HCT116 (cell line): Measurements from ENCODE around the gene CT45A10. TPM values are rescaled to one million over a fixed set of nuclear protein-coding genes. Genes with fewer than 3 reads are reported as not detected.

Experiments
- ATAC-seq: fragments of 200-7000 bp; cut with Tn5 transposase; 2 replicates; pipeline ENCODE4 v1.9.1; 2020; ENCODE audit warnings: mild to moderate bottlenecking, moderate library complexity
- BruUV-seq: library from RNA; stranded (reverse); fragments of 400-500 nt; replicated peaks from 2 replicates; lab custom pipeline; 2021; lab: Mats Ljungman, UMichigan
- CTCF ChIA-PET: fragments of 300-600 bp; sonication (Branson Sonifier 250); formaldehyde crosslinking; loops from one replicate; lab custom pipeline; 2021; ENCODE audit warnings: antibody characterized with exemption; lab: Charles Lee
- POLR2A ChIA-PET: fragments of 300-600, 350-600 bp; sonication (Branson Sonifier 250); formaldehyde crosslinking; loops from one replicate; lab custom pipeline; 2021; ENCODE audit warnings: antibody characterized with exemption; lab: Charles Lee
- RAD21 ChIA-PET, 2 experiments: fragments of 300-600 bp; sonication (Branson Sonifier 250); formaldehyde crosslinking; loops; one replicate each; lab custom pipeline; 2023; ENCODE audit warnings: low total read pairs in 2 of 2; ENCODE audit not compliant: uncharacterized antibody in 2 of 2, unreplicated experiment in 2 of 2, low non-redundant PET in 1 of 2; lab: Charles Lee
- DNase-seq: peaks from one replicate; pipeline ENCODE4 v3.0.0-alpha.2; 2010; ENCODE audit warnings: low read depth, low spot score
- H2AFZ ChIP-seq: fragments of 200-600 bp; shearing (Covaris generic), sonication (generic); 2 replicates; pipeline ENCODE4 v1.6.1; 2017; ENCODE audit warnings: low read depth, mixed run types, mixed read lengths, antibody characterized with exemption, low read length; ENCODE audit not compliant: poor library complexity, severe bottlenecking
- H3K27ac ChIP-seq: 2 replicates; pipeline ENCODE4 v1.5.1; 2012; ENCODE audit warnings: low read depth, low read length
- H3K27me3 ChIP-seq: fragments of 200-600 bp; sonication (generic); 2 replicates; pipeline ENCODE4 v1.6.1; 2016; ENCODE audit warnings: mixed run types, low read length, mixed read lengths; ENCODE audit not compliant: insufficient read depth
- H3K36me3 ChIP-seq, 2 experiments: fragments of 200-500 bp in 1 of 2; fragments of 200-600 bp in 1 of 2; sonication (Bioruptor generic) in 1 of 2; sonication (generic) in 1 of 2; 2 replicates each; pipeline versions ENCODE4 v1.5.1 to v1.6.1; 2014 to 2016; ENCODE audit warnings: low read length in 2 of 2, inconsistent platforms in 1 of 2, mixed read lengths in 1 of 2, mixed run types in 1 of 2; ENCODE audit not compliant: insufficient read depth in 2 of 2, control insufficient read depth in 1 of 2
- H3K4me1 ChIP-seq, 2 experiments: fragments of 200-600 bp in 1 of 2; sonication (generic) in 1 of 2; 2 replicates each; pipeline versions ENCODE4 v1.5.1 to v1.6.1; 2012 to 2017; ENCODE audit warnings: low read length in 2 of 2, inconsistent platforms in 1 of 2, mild to moderate bottlenecking in 1 of 2, mixed read lengths in 1 of 2, mixed run types in 1 of 2, moderate library complexity in 1 of 2; ENCODE audit not compliant: insufficient read depth in 2 of 2, control insufficient read depth in 1 of 2
- H3K4me2 ChIP-seq: fragments of 200-600 bp; sonication (generic); 2 replicates; pipeline ENCODE4 v1.6.1; 2017; ENCODE audit warnings: mixed run types, low read length, mixed read lengths
- H3K4me3 ChIP-seq, 2 experiments: fragments of 200-600 bp in 1 of 2; sonication (generic) in 1 of 2; replicated peaks in 1 of 2; 2 replicates each; pipeline ENCODE4 v1.5.1; 2011 to 2016; ENCODE audit warnings: low read length in 2 of 2, control low read depth in 1 of 2, low read depth in 1 of 2, mild to moderate bottlenecking in 1 of 2, mixed read lengths in 1 of 2, mixed run types in 1 of 2
- H3K79me2 ChIP-seq: fragments of 200-600 bp; sonication (generic); 2 replicates; pipeline ENCODE4 v1.6.1; 2017; ENCODE audit warnings: mild to moderate bottlenecking, mixed run types, low read length, moderate library complexity, mixed read lengths; ENCODE audit not compliant: insufficient read depth
- H3K9ac ChIP-seq: fragments of 200-600 bp; sonication (generic); 2 replicates; pipeline ENCODE4 v1.6.1; 2016; ENCODE audit warnings: low read length, mixed read lengths
- H3K9me2 ChIP-seq: fragments of 200-600 bp; sonication (generic), shearing (Covaris generic); 2 replicates; pipeline ENCODE4 v1.6.1; 2017; ENCODE audit warnings: mixed run types, mild to moderate bottlenecking, moderate library complexity; ENCODE audit not compliant: insufficient read depth
- H3K9me3 ChIP-seq, 2 experiments: fragments of 200-500 bp in 1 of 2; fragments of 200-600 bp in 1 of 2; sonication (Bioruptor generic) in 1 of 2; sonication (generic) in 1 of 2; 2 replicates each; pipeline ENCODE4 v1.6.1; 2014 to 2017; ENCODE audit warnings: low read length in 2 of 2, mixed read lengths in 2 of 2, inconsistent platforms in 1 of 2, low read depth in 1 of 2, mild to moderate bottlenecking in 1 of 2, mixed run types in 1 of 2, moderate library complexity in 1 of 2; ENCODE audit not compliant: control insufficient read depth in 1 of 2, insufficient read depth in 1 of 2
- H4K20me1 ChIP-seq: fragments of 200-600 bp; sonication (generic), shearing (Covaris generic); 2 replicates; pipeline ENCODE4 v1.6.1; 2017; ENCODE audit warnings: mixed run types, mild to moderate bottlenecking, moderate library complexity; ENCODE audit not compliant: insufficient read depth
- CBX3 ChIP-seq: IDR thresholded peaks from 2 replicates; pipeline ENCODE4 v1.6.1; 2012; ENCODE audit warnings: low read depth
- ELF1 ChIP-seq: IDR thresholded peaks from 2 replicates; pipeline ENCODE4 v1.6.1; 2012; ENCODE audit warnings: low read depth, borderline replicate concordance
- EZH2 ChIP-seq: fragments of 200-600 bp; sonication (generic); IDR thresholded peaks from 2 replicates; pipeline ENCODE4 v1.6.1; 2017; ENCODE audit warnings: antibody characterized with exemption, mixed run types
- SP1 ChIP-seq: IDR thresholded peaks from 2 replicates; pipeline ENCODE4 v1.6.1; 2012; ENCODE audit warnings: low read depth
- TCF7L2 ChIP-seq: IDR thresholded peaks from 2 replicates; pipeline ENCODE4 v1.7.0; 2011; ENCODE audit warnings: borderline replicate concordance, inconsistent platforms; ENCODE audit not compliant: insufficient read depth, insufficient read length; ENCODE audit errors: extremely low read depth
- intact Hi-C: fragments of 100-400 bp; cut with micrococcal nuclease; formaldehyde crosslinking; loops from 2 replicates; pipeline ENCODE4 v1.10.0; 2022
- total RNA-seq: library from RNA; stranded (reverse); gene quantifications from one replicate; pipeline ENCODE4 v1.2.1, GENCODE V29; 2021; ENCODE audit not compliant: unreplicated experiment

CT45A10 gene
- total RNA-seq, 1 experiment from 2014 or later, result not detected

DNA sequence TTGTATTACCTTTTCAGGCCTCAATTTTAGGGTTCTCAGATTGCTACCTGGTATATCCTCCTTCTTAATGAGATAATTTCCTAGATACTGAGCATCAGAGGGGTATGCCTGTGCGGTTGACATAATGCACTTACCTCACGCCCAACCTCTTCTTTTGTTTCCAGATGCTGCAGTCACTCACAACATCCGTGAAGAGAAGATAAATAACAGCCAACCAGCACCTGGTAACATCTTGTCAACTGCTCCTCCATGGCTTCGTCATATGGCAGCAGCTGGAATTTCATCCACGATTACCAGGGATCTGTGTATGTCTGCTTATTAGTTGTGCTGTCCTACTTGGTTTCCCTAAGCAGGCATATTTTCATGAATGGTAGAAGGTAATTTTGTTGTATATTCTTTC is 17.0 kb upstream of the CT45A10 start:
- no TSS peak for BruUV-seq

DNA sequence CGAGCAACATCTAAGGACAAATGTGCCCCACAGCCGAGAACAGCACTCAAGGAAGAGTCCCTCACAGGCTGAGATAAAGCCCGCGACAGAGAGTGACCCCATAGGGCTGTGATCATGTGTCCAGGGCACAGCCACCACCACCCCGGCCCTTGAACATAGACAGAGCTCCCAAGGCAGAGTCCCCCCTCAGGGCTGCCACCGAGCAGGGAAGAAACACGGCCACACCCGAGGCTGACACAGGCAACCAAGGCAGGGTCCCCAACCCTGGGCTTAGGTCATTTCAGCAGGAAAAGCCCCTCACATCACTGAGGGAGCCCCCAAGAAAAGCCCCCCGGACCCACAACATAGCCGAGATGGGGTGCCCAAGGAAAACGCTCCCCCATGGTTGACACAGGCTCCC is 463 bp downstream of the CT45A10 start:
- H3K4me3 ChIP-seq, result no peak overlapping the region
- no peaks in the 10 kb centered on the region for H3K79me2 ChIP-seq
- H3K9me3 ChIP-seq, result no peaks in the 10 kb centered on the region
- no peak overlapping the region for H2AFZ ChIP-seq
- H3K4me2 ChIP-seq, result no peak overlapping the region
- no TSS peak for BruUV-seq
- H3K4me1 ChIP-seq, result no peaks in the 10 kb centered on the region
- H3K9me2 ChIP-seq, result no peaks in the 10 kb centered on the region
- intact Hi-C loops, result no loop called here
- H3K27ac ChIP-seq, result no peak overlapping the region
- H4K20me1 ChIP-seq, result no peaks in the 10 kb centered on the region
- ChIA-PET POLR2A (no interaction called here), CTCF (interaction anchor here (0.8 kb wide), 1 partner anchor 153 kb away, joined by 3 read pairs; no protein-coding TSS in a partner anchor), RAD21 (no interaction called here)
- H3K27me3 ChIP-seq, result no peaks in the 10 kb centered on the region
- H3K9ac ChIP-seq, result no peak overlapping the region
- DNase-seq (no peak), ATAC-seq (no peak)
- no peak for TF ChIP-seq TCF7L2
- no peaks in the 10 kb centered on the region for H3K36me3 ChIP-seq

More for the DNA sequence above, 17.0 kb upstream of the CT45A10 start:
- ChIA-PET CTCF (no interaction called here), RAD21 (no interaction called here), POLR2A (no interaction called here)
- Histone ChIP-seq H3K9me3 (no peaks in the 10 kb centered on the region), H3K4me2 (no peak overlapping the region), H2AFZ (no peak overlapping the region), H3K4me3 (no peak overlapping the region), H3K9ac (no peak overlapping the region), H3K27ac (no peak overlapping the region), H3K79me2 (no peaks in the 10 kb centered on the region), H3K27me3 (0 out of 2 replicates have a peak, but pooled peaks cover 6% of the 10 kb centered on the region), H3K36me3 (no peaks in the 10 kb centered on the region), H3K4me1 (no peaks in the 10 kb centered on the region), H3K9me2 (no peaks in the 10 kb centered on the region), H4K20me1 (no peaks in the 10 kb centered on the region)
- intact Hi-C loops, result no loop called here
- DNase-seq (no peak), ATAC-seq (no peak)
- TF ChIP-seq ELF1 (no peak), SP1 (no peak), CBX3 (no peak), EZH2 (no peak)
